Endothelial cell (in vitro differentiated cells): ENCODE data around the gene CLIP1. TPM values are rescaled to one million over a fixed set of nuclear protein-coding genes. Genes with fewer than 3 reads are reported as not detected.
"Not testable (repeated sequence)": the region's sequence is repeated elsewhere in the genome, so short reads cannot be mapped to it uniquely, and the experiment has no call there.

ENCODE experiments used
- DNase-seq: peaks from one replicate; pipeline ENCODE4 v3.0.0; 2021; ENCODE audit warnings: low spot score
- H3K27ac Mint-ChIP-seq: one replicate; pipeline ENCODE4 v1.8.0; 2021; ENCODE audit warnings: mixed read lengths, inconsistent platforms; ENCODE audit not compliant: unreplicated experiment
- H3K27me3 Mint-ChIP-seq: one replicate; pipeline ENCODE4 v1.8.0; 2021; ENCODE audit warnings: mild to moderate bottlenecking, moderate library complexity, mixed read lengths, inconsistent platforms; ENCODE audit not compliant: unreplicated experiment
- H3K36me3 Mint-ChIP-seq: one replicate; pipeline ENCODE4 v1.8.0; 2021; ENCODE audit warnings: mild to moderate bottlenecking, low read depth, mixed read lengths, inconsistent platforms; ENCODE audit not compliant: unreplicated experiment
- H3K4me1 Mint-ChIP-seq: one replicate; pipeline ENCODE4 v1.8.0; 2021; ENCODE audit warnings: mild to moderate bottlenecking, mixed read lengths, inconsistent platforms; ENCODE audit not compliant: unreplicated experiment
- H3K4me3 Mint-ChIP-seq: one replicate; pipeline ENCODE4 v1.8.0; 2021; ENCODE audit warnings: mild to moderate bottlenecking, mixed read lengths, inconsistent platforms; ENCODE audit not compliant: unreplicated experiment
- H3K9me3 Mint-ChIP-seq: one replicate; pipeline ENCODE4 v1.8.0; 2021; ENCODE audit warnings: mixed read lengths, inconsistent platforms; ENCODE audit not compliant: unreplicated experiment
- total RNA-seq: library from RNA; stranded (reverse); fragmentation: NEBNext Ultra II Directional; extraction: Animal tissue kit (Norgen Biotek cat#: 25700); gene quantifications from one replicate; pipeline ENCODE4 v1.2.1, GENCODE V29; 2021; ENCODE audit not compliant: unreplicated experiment
- TF ChIP-seq, protein P1 (sequence below): fragments of 200-600 bp; sonication (generic); IDR thresholded peaks from one replicate; pipeline ENCODE4 v1.5.0; 2021; ENCODE audit warnings: antibody characterized with exemption; ENCODE audit not compliant: unreplicated experiment

The CLIP1 gene
- total RNA-seq, 1 donor from 2014 or later: 57.7 TPM

DNA sequence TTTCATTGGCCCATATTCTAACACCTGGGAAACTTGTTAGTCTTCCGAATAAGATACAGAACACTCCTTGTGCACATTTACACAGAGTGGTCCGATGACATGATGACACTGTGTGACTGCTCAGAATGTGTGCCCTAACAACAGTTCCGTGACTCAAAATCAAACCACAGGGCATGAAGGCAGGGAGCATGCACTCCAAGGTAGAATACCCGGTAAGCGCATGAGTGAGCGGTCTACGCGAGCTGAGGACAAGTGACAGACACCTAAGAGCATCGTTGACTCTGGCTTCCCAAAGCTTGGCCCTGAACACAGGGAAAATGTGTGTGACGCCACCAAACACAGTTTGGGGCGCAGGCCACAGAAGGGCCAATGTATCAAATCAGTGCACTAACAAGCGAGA lies 18.6 kb downstream of the CLIP1 start:
- Mint-ChIP-seq H3K4me1 (peaks cover 13% of the 10 kb centered on the region), H3K27ac (no peak overlapping the region), H3K4me3 (no peak overlapping the region), H3K9me3 (no peaks in the 10 kb centered on the region), H3K27me3 (no peaks in the 10 kb centered on the region), H3K36me3 (no peaks in the 10 kb centered on the region)
- TF ChIP-seq, protein P1, sequence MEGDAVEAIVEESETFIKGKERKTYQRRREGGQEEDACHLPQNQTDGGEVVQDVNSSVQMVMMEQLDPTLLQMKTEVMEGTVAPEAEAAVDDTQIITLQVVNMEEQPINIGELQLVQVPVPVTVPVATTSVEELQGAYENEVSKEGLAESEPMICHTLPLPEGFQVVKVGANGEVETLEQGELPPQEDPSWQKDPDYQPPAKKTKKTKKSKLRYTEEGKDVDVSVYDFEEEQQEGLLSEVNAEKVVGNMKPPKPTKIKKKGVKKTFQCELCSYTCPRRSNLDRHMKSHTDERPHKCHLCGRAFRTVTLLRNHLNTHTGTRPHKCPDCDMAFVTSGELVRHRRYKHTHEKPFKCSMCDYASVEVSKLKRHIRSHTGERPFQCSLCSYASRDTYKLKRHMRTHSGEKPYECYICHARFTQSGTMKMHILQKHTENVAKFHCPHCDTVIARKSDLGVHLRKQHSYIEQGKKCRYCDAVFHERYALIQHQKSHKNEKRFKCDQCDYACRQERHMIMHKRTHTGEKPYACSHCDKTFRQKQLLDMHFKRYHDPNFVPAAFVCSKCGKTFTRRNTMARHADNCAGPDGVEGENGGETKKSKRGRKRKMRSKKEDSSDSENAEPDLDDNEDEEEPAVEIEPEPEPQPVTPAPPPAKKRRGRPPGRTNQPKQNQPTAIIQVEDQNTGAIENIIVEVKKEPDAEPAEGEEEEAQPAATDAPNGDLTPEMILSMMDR: no peak
- DNase-seq: no peak

DNA sequence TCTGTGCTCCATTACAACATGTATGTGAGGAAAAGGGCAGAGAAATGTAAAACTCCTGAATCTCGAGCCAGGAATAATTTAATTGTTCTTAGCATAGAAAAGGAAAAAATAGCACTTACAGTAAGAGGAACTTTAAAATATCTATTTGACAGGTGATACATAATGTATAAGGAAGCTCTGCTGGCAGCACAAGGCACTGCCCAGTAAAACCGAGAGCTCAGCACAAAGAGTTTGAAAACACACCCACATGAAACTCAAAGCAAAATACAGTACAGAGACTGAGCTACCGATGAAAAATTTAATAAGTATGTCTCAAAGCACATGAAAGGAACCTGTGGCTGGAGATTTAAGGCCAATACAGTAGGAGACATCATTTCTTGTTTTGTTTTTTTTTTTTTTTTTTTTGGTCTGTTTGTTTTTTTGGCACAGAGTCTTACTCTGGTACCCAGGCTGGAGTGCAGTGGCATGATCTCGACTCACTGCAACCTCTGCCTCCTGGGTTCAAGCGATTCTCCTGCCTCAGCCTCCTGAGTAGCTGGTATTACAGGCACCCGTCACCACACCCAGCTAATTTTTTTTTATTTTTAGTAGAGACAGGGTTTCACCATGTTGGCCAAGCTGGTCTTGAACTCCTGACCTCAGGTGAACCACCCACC lies 19.2 kb downstream of the CLIP1 start:
- H3K27ac Mint-ChIP-seq: no peak overlapping the region
- no peaks in the 10 kb centered on the region for H3K27me3 Mint-ChIP-seq
- TF ChIP-seq, protein P1: no peak
- DNase-seq: no peak
- no peaks in the 10 kb centered on the region for H3K9me3 Mint-ChIP-seq
- peaks cover 13% of the 10 kb centered on the region for H3K4me1 Mint-ChIP-seq
- H3K36me3 Mint-ChIP-seq: no peaks in the 10 kb centered on the region
- H3K4me3 Mint-ChIP-seq: no peak overlapping the region

DNA sequence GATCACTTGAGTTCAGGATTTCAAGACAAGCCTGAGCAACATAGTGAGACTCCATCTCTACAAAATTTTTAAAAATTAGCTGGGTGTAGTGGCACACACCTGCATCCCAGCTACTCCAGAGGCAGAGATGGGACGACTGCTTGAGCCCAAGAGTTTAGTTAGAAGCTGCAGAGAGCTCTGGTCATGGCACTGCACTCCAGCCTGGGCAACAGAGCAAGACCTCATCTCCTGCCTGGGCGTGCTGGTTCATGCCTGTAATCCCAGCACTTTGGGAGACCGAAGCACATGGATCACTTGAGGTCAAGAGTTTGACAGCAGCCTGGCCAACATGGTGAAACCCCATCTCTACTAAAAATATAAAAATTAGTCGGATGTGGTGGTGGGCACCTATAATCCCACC lies 20.2 kb downstream of the CLIP1 start:
- TF ChIP-seq, protein P1: no peak
- DNase-seq: no peak
- no peak overlapping the region for H3K4me3 Mint-ChIP-seq
- no peak overlapping the region for H3K27ac Mint-ChIP-seq
- no peaks in the 10 kb centered on the region for H3K9me3 Mint-ChIP-seq
- H3K4me1 Mint-ChIP-seq: peaks cover 13% of the 10 kb centered on the region
- H3K36me3 Mint-ChIP-seq: no peaks in the 10 kb centered on the region
- H3K27me3 Mint-ChIP-seq: no peaks in the 10 kb centered on the region

DNA sequence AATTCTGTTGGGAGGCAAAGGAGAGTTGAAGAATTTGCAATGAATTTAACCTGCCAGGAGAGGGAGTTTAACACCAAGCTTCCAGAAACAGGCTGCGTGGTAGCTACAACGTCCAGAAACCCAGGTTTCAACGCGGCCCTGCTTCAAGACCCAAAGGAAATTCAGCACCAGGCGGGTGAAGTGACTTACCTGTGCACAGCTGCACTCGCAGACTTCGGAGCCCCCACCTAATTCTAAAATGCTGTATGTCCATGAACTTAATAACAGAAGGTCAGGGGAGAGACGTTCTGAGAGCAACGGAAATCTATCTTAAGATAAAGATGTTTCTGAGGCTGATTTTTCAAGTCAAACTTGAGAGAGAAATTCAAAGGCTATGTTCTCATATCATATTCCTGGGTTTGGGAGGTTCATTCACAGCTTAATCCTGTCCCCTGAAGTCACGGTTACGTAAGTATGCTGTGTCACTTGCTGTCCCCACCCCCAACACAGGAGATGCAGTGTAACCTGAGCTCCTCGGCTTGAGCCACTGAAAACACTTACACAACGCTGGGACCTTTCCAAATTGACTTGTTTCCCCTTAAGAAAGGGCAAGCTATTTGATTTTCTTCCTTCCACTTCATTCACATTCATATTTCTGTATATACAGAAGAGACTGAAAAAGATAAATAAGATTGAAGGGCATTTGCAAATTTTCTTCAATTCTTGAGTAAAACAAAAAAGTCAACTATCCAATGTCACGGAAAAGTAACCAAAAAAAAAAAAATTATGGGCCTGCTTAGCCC lies 22.7 kb downstream of the CLIP1 start:
- peak; percentile 41 for DNase-seq
- Mint-ChIP-seq H3K27ac (peak overlapping the region; percentile 85), H3K4me3 (peak overlapping the region; percentile 12), H3K9me3 (no peaks in the 10 kb centered on the region), H3K27me3 (no peaks in the 10 kb centered on the region), H3K4me1 (peaks cover 13% of the 10 kb centered on the region), H3K36me3 (no peaks in the 10 kb centered on the region)
- TF ChIP-seq, protein P1: peak; percentile 68

DNA sequence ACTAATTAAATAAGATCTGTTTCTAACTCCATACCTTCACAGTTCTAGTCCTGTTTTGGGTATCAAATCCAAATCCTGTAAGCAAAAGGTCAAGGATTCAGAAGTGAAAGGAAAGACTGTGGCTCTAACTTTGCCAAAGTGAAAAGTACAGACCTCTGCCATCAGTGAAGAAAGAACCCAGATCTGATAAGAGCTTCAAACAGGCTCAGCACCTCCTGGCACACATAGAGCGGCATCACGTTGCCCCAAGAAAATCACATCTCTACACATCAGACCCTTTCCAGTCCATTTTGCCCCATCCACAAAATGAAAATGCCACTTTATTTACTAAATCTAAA lies 23.2 kb downstream of the CLIP1 start:
- no peaks in the 10 kb centered on the region for H3K9me3 Mint-ChIP-seq
- peak overlapping the region; percentile 85 for H3K27ac Mint-ChIP-seq
- DNase-seq: no peak
- no peaks in the 10 kb centered on the region for H3K27me3 Mint-ChIP-seq
- no peaks in the 10 kb centered on the region for H3K36me3 Mint-ChIP-seq
- H3K4me3 Mint-ChIP-seq: no peak overlapping the region
- TF ChIP-seq, protein P1: no peak
- peaks cover 13% of the 10 kb centered on the region for H3K4me1 Mint-ChIP-seq

DNA sequence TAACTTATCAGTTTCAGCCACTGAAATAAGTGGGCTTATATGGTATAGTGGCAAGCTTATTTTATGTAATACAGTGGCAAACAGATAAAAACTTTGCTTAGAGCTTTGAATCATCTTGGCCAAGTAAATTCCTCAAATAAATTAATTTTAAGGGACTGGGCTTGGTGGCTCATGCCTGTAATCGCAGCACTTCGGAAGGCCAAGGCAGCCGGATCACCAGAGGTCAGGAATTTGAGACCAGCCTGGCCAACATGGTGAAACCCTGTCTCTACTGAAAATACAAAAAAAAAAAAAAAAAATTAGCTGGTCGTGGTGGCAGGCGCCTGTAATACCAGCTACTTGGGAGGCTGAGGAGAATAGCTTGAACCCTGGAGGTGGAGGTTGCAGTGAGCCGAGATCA lies 24.5 kb downstream of the CLIP1 start:
- H3K4me1 Mint-ChIP-seq: peaks cover 13% of the 10 kb centered on the region

More for the DNA sequence above, 24.5 kb downstream of the CLIP1 start:
- H3K4me3 Mint-ChIP-seq, H3K9me3 Mint-ChIP-seq, H3K27ac Mint-ChIP-seq, DNase-seq, H3K27me3 Mint-ChIP-seq, H3K36me3 Mint-ChIP-seq: not testable (repeated sequence)
